ENCODE results near the gene MRGPRD. TPM values are rescaled to one million over a fixed set of nuclear protein-coding genes. Genes with fewer than 3 reads are reported as not detected.

MRGPRD gene
- total and polyA plus RNA-seq, 10 of the 15 experiments (the other 5 are each of a cell fraction or from before 2014, with no cell fraction given): not detected

- Histone ChIP-seq H3K36me3 (ENCODE audit: control insufficient read depth in 2 of 2, insufficient read depth in 2 of 2, low read length in 1 of 2) (no peaks in the 10 kb centered on the region), H3K4me2 (ENCODE audit: control insufficient read depth, insufficient read depth) (no peak overlapping the region), H3K9me3 (replicated peaks; ENCODE audit: control insufficient read depth, insufficient read depth, low read length) (no peaks in the 10 kb centered on the region), H3K27ac (ENCODE audit: control insufficient read depth, insufficient read depth) (no peak overlapping the region), H2AFZ (ENCODE audit: control insufficient read depth, low read depth, low read length) (no peak overlapping the region), H3K79me2 (ENCODE audit: control insufficient read depth, insufficient read depth, low read length) (no peaks in the 10 kb centered on the region), H3K27me3 (replicated peaks in 1 of 2; ENCODE audit: control insufficient read depth in 2 of 2, insufficient read depth in 2 of 2, low read length in 1 of 2) (peaks cover 4 to 6% of the 10 kb centered on the region in 2 experiments; a peak in 3 of 4 replicates), H3K9ac (ENCODE audit: control insufficient read depth, insufficient read depth, low read length) (no peak overlapping the region), H3K4me1 (ENCODE audit: control insufficient read depth, insufficient read depth, low read length) (no peaks in the 10 kb centered on the region; the same call in 1 of the 2 replicates), H3K4me3 (no peak overlapping the region), H4K20me1 (ENCODE audit: control insufficient read depth, insufficient read depth) (no peaks in the 10 kb centered on the region)
- 23% methylated on average over 16 of the region's 16 CpGs for WGBS (ENCODE audit: insufficient coverage, insufficient replicate concordance, low lambda C conversion rate, missing lambda C conversion rate)
- FAIRE-seq (no peak), DNase-seq (ENCODE audit: low read depth, low spot score) (no peak), ATAC-seq (no peak)
- intact Hi-C loops (cut with micrococcal nuclease; ENCODE audit: unreplicated experiment) (no loop called here), in situ Hi-C loops (cut with MboI) (no loop called here)
- BruUV-seq (replicated peaks): no TSS peak
- RAD21 ChIA-PET (ENCODE audit: unreplicated experiment): no interaction called here
- SMC1A ChIA-PET (ENCODE audit: uncharacterized antibody, unreplicated experiment): no interaction called here
- CTCF ChIA-PET: no interaction called here
- POLR2A ChIA-PET: no interaction called here
- TF ChIP-seq SUZ12 (IDR thresholded peaks at IDR 0.05; ENCODE audit: unreplicated experiment) (no peak), ZBTB40 (IDR thresholded peaks at IDR 0.05; ENCODE audit: borderline replicate concordance) (no peak), SMARCA5 (IDR thresholded peaks at IDR 0.05) (no peak), HDGF (IDR thresholded peaks at IDR 0.05) (no peak), IKZF2 (IDR thresholded peaks at IDR 0.05) (no peak), POU2F2 (IDR thresholded peaks at IDR 0.05; ENCODE audit: borderline replicate concordance, low read depth, low read length) (no peak), POLR2A (IDR thresholded peaks at IDR 0.05; ENCODE audit: low read depth, low read length) (no peak), NFXL1 (IDR thresholded peaks at IDR 0.05; ENCODE audit: borderline replicate concordance) (no peak), CBFB (IDR thresholded peaks at IDR 0.05; ENCODE audit: low read depth) (no peak), PBX3 (IDR thresholded peaks at IDR 0.05; ENCODE audit: insufficient replicate concordance, low read depth, low read length) (no peak), TCF12 (IDR thresholded peaks at IDR 0.05; ENCODE audit: low read depth, low read length) (no peak), SREBF1 (IDR thresholded peaks at IDR 0.05; ENCODE audit: low read length) (no peak), RAD21 (IDR thresholded peaks at IDR 0.05; ENCODE audit: insufficient read depth, low read depth, low read length) (no peak), NR2C1 (IDR thresholded peaks at IDR 0.05) (no peak), E2F8 (IDR thresholded peaks at IDR 0.05; ENCODE audit: low read depth, partially characterized antibody) (no peak)
Observed at GRCh38 chr11:69009441-69010211, 28.8 kb upstream of the MRGPRD start.

Measured in GM12878 (cell line).